H9 (cell line): Measurements from ENCODE around the gene NRXN3. TPM values are rescaled to one million over a fixed set of nuclear protein-coding genes. Genes with fewer than 3 reads are reported as not detected.

Experiments
- DNase-seq: peaks from one replicate; pipeline ENCODE4 v3.0.0-alpha.2; 2017
- H2AFZ ChIP-seq: one replicate; pipeline ENCODE4 v1.6.1; 2013; ENCODE audit warnings: mild to moderate bottlenecking, low read length, control low read depth, moderate library complexity
- H2AK5ac ChIP-seq: 2 replicates; pipeline ENCODE4 v1.6.1; 2013; ENCODE audit warnings: low read length, control low read depth, mixed read lengths; ENCODE audit not compliant: insufficient read length
- H2BK120ac ChIP-seq: one replicate; pipeline ENCODE4 v1.6.1; 2013; ENCODE audit warnings: low read depth, mild to moderate bottlenecking, low read length, control low read depth, inconsistent platforms; ENCODE audit not compliant: poor library complexity, severe bottlenecking
- H2BK12ac ChIP-seq: 2 replicates; pipeline ENCODE4 v1.6.1; 2013; ENCODE audit warnings: low read length, control low read depth, mixed read lengths, low read depth; ENCODE audit not compliant: insufficient read length
- H2BK15ac ChIP-seq: 2 replicates; pipeline ENCODE4 v1.6.1; 2013; ENCODE audit warnings: low read depth, low read length, control low read depth
- H2BK20ac ChIP-seq: one replicate; pipeline ENCODE4 v1.6.1; 2013; ENCODE audit warnings: low read depth, mild to moderate bottlenecking, low read length, control low read depth, inconsistent platforms; ENCODE audit not compliant: poor library complexity, severe bottlenecking
- H2BK5ac ChIP-seq: 2 replicates; pipeline ENCODE4 v1.6.1; 2013; ENCODE audit warnings: low read length, control low read depth, mixed read lengths; ENCODE audit not compliant: insufficient read length
- H3K14ac ChIP-seq: 2 replicates; pipeline ENCODE4 v1.6.1; 2013; ENCODE audit warnings: low read length, control low read depth; ENCODE audit not compliant: insufficient read depth
- H3K18ac ChIP-seq: 2 replicates; pipeline ENCODE4 v1.6.1; 2013; ENCODE audit warnings: low read depth, mild to moderate bottlenecking, mixed read lengths, low read length, control low read depth; ENCODE audit not compliant: insufficient read length
- H3K23ac ChIP-seq: 2 replicates; pipeline ENCODE4 v1.6.1; 2013; ENCODE audit warnings: low read length, control low read depth, mixed read lengths, low read depth; ENCODE audit not compliant: insufficient read length
- H3K23me2 ChIP-seq: 2 replicates; pipeline ENCODE4 v1.6.1; 2013; ENCODE audit warnings: low read depth, mild to moderate bottlenecking, mixed read lengths, low read length, control low read depth; ENCODE audit not compliant: insufficient read length, poor library complexity, severe bottlenecking
- H3K27ac ChIP-seq: 2 replicates; pipeline ENCODE4 v1.5.1; 2013; ENCODE audit warnings: low read length, control low read depth, mixed read lengths, low read depth; ENCODE audit not compliant: insufficient read length
- H3K27me3 ChIP-seq: 2 replicates; pipeline ENCODE4 v1.6.1; 2013; ENCODE audit warnings: low read length, control low read depth, inconsistent platforms; ENCODE audit not compliant: insufficient read depth
- H3K4ac ChIP-seq: 2 replicates; pipeline ENCODE4 v1.6.1; 2013; ENCODE audit warnings: low read depth, mild to moderate bottlenecking, control low read depth, inconsistent platforms, low read length, moderate library complexity
- H3K4me1 ChIP-seq: 2 replicates; pipeline ENCODE4 v1.6.1; 2013; ENCODE audit warnings: low read length, control low read depth, inconsistent platforms; ENCODE audit not compliant: insufficient read depth
- H3K4me2 ChIP-seq: 2 replicates; pipeline ENCODE4 v1.6.1; 2013; ENCODE audit warnings: low read length, control low read depth, mixed read lengths; ENCODE audit not compliant: insufficient read length, insufficient read depth
- H3K56ac ChIP-seq: 2 replicates; pipeline ENCODE4 v1.6.1; 2013; ENCODE audit warnings: low read depth, mild to moderate bottlenecking, mixed read lengths, low read length, control low read depth; ENCODE audit not compliant: insufficient read length
- H3K79me1 ChIP-seq: 2 replicates; pipeline ENCODE4 v1.6.1; 2013; ENCODE audit warnings: low read depth, mild to moderate bottlenecking, moderate library complexity, low read length, control low read depth, inconsistent platforms; ENCODE audit not compliant: insufficient read depth, poor library complexity, severe bottlenecking
- H3K79me2 ChIP-seq: 2 replicates; pipeline ENCODE4 v1.6.1; 2013; ENCODE audit warnings: low read length, control low read depth, inconsistent platforms; ENCODE audit not compliant: insufficient read depth
- H3K9ac ChIP-seq: 2 replicates; pipeline ENCODE4 v1.6.1; 2013; ENCODE audit warnings: low read length, control low read depth, mixed read lengths; ENCODE audit not compliant: insufficient read length; ENCODE audit errors: extremely low read depth
- H3K9me3 ChIP-seq: one replicate; pipeline ENCODE4 v1.6.1; 2013; ENCODE audit warnings: low read depth, low read length, inconsistent platforms; ENCODE audit not compliant: control insufficient read depth
- H3T11ph ChIP-seq: one replicate; pipeline ENCODE4 v1.6.1; 2013; ENCODE audit warnings: mild to moderate bottlenecking, low read length, control low read depth, inconsistent platforms
- H4K20me1 ChIP-seq: one replicate; pipeline ENCODE4 v1.6.1; 2013; ENCODE audit not compliant: control insufficient read depth, insufficient read length, insufficient read depth
- H4K5ac ChIP-seq: 2 replicates; pipeline ENCODE4 v1.6.1; 2013; ENCODE audit warnings: low read depth, mild to moderate bottlenecking, mixed read lengths, low read length, control low read depth; ENCODE audit not compliant: insufficient read length
- H4K8ac ChIP-seq: replicated peaks from 2 replicates; pipeline ENCODE4 v1.6.1; 2013; ENCODE audit warnings: low read length, control low read depth, mixed read lengths, low read depth; ENCODE audit not compliant: insufficient read length
- H4K91ac ChIP-seq: 2 replicates; pipeline ENCODE4 v1.6.1; 2013; ENCODE audit warnings: low read depth, mild to moderate bottlenecking, moderate library complexity, mixed read lengths, low read length, control low read depth; ENCODE audit not compliant: insufficient read length
- H3K27ac Mint-ChIP-seq, 3 experiments: 2 replicates in 2 of 3; 3 replicates in 1 of 3; pipeline ENCODE4 v1.8.0; 2020 to 2021; ENCODE audit warnings: mixed read lengths in 3 of 3, mild to moderate bottlenecking in 1 of 3, moderate library complexity in 1 of 3
- H3K27me3 Mint-ChIP-seq: 2 replicates; pipeline ENCODE4 v1.8.0; 2021; ENCODE audit warnings: low read depth, mild to moderate bottlenecking, moderate library complexity, mixed read lengths
- H3K36me3 Mint-ChIP-seq, 3 experiments: 2 replicates in 2 of 3; 3 replicates in 1 of 3; pipeline ENCODE4 v1.8.0; 2020 to 2021; ENCODE audit warnings: low read depth in 3 of 3, mixed read lengths in 3 of 3; ENCODE audit not compliant: insufficient read depth in 1 of 3
- H3K4me1 Mint-ChIP-seq, 2 experiments: 2 replicates each; pipeline ENCODE4 v1.8.0; 2020; ENCODE audit warnings: mixed read lengths in 2 of 2
- H3K4me3 Mint-ChIP-seq, 2 experiments: 2 replicates in 1 of 2; 3 replicates in 1 of 2; pipeline ENCODE4 v1.8.0; 2020 to 2021; ENCODE audit warnings: mild to moderate bottlenecking in 2 of 2, mixed read lengths in 2 of 2, moderate library complexity in 1 of 2
- H3K9me3 Mint-ChIP-seq, 2 experiments: 2 replicates in 1 of 2; 3 replicates in 1 of 2; pipeline ENCODE4 v1.8.0; 2020; ENCODE audit warnings: mild to moderate bottlenecking in 2 of 2, mixed read lengths in 2 of 2, moderate library complexity in 1 of 2
- CTCF ChIP-seq: fragments of 200-600 bp; sonication (generic); conservative IDR thresholded peaks from 3 replicates; pipeline ENCODE4 v1.8.0; 2021; ENCODE audit warnings: antibody characterized with exemption, mild to moderate bottlenecking
- total RNA-seq: library from RNA; stranded (reverse); gene quantifications from 2 replicates; pipeline ENCODE4 v1.2.1, GENCODE V29; 2021

The NRXN3 gene
- total RNA-seq, 1 experiment from 2014 or later = 1.8 TPM

- no peaks in the 10 kb centered on the region for H4K20me1 ChIP-seq
- no peaks in the 10 kb centered on the region for H3K23me2 ChIP-seq
- no peak overlapping the region for H2AK5ac ChIP-seq
- no peak overlapping the region for H3K4ac ChIP-seq
- Mint-ChIP-seq H3K4me1 (peaks cover 6 to 10% of the 10 kb centered on the region in 2 experiments), H3K36me3 (peaks cover 0 to 3% (median 0%) of the 10 kb centered on the region in 3 experiments; a peak in 1 of 7 replicates), H3K27ac (no peak overlapping the region), H3K9me3 (0 out of 5 replicates have a peak, but pooled peaks cover 0 to 4% of the 10 kb centered on the region in 2 experiments), H3K27me3 (no peaks in the 10 kb centered on the region; the same call in 1 of the 2 replicates), H3K4me3 (no peak overlapping the region)
- no peak overlapping the region for H3K14ac ChIP-seq
- H3K56ac ChIP-seq = no peak overlapping the region
- no peak overlapping the region for H4K5ac ChIP-seq
- H2BK15ac ChIP-seq = no peak overlapping the region
- no peak overlapping the region for H2BK120ac ChIP-seq
- no peaks in the 10 kb centered on the region for H3K27me3 ChIP-seq
- no peak overlapping the region for H4K8ac ChIP-seq
- H3K9me3 ChIP-seq = no peaks in the 10 kb centered on the region
- H3K79me2 ChIP-seq = no peaks in the 10 kb centered on the region
- no peak overlapping the region for H2BK12ac ChIP-seq
- H4K91ac ChIP-seq = no peak overlapping the region
- no peak overlapping the region for H2AFZ ChIP-seq
- H3K4me2 ChIP-seq = no peak overlapping the region
- no peak for DNase-seq
- H3K18ac ChIP-seq = no peak overlapping the region
- no peak for TF ChIP-seq CTCF
- H2BK5ac ChIP-seq = no peak overlapping the region
- no peak overlapping the region for H3K9ac ChIP-seq
- H3K79me1 ChIP-seq = no peaks in the 10 kb centered on the region
- no peaks in the 10 kb centered on the region for H3K4me1 ChIP-seq
- H2BK20ac ChIP-seq = no peak overlapping the region
- no peak overlapping the region for H3K23ac ChIP-seq
- no peak overlapping the region for H3T11ph ChIP-seq
- no peak overlapping the region for H3K27ac ChIP-seq
These were observed 52.6 kb downstream of the NRXN3 start for GRCh38 chr14:78222746-78223145.
